Keratinocyte (primary cell): ENCODE data around the gene DCDC2C. TPM values are rescaled to one million over a fixed set of nuclear protein-coding genes. Genes with fewer than 3 reads are reported as not detected.

ENCODE experiments used
- DNase-seq: peaks from one replicate; pipeline ENCODE4 v3.0.0-alpha.2; 2011; ENCODE audit warnings: low read depth, missing footprints, low spot score
- FAIRE-seq: peaks from 2 replicates; lab custom pipeline; 2011; peaks lifted over from hg19 to GRCh38; lab: Jason Lieb, UNC
- H2AFZ ChIP-seq: 2 replicates; pipeline ENCODE4 v1.6.0; 2012; ENCODE audit warnings: low read length, control low read depth, inconsistent platforms; ENCODE audit not compliant: control insufficient read depth
- H3K27ac ChIP-seq: 2 replicates; pipeline ENCODE4 v1.5.1; 2011; ENCODE audit warnings: low read length; ENCODE audit not compliant: control insufficient read depth, insufficient read depth
- H3K27me3 ChIP-seq: 3 replicates; pipeline ENCODE4 v1.6.0; 2011; ENCODE audit warnings: low read length; ENCODE audit not compliant: control insufficient read depth, insufficient read depth; ENCODE audit errors: extremely low read depth
- H3K36me3 ChIP-seq, 2 experiments: 2 replicates in 1 of 2; 3 replicates in 1 of 2; pipeline ENCODE4 v1.5.1; 2011; ENCODE audit warnings: low read length in 2 of 2, mild to moderate bottlenecking in 1 of 2; ENCODE audit not compliant: control insufficient read depth in 2 of 2, insufficient read depth in 2 of 2; ENCODE audit errors: extremely low read depth in 1 of 2
- H3K4me1 ChIP-seq: 3 replicates; pipeline ENCODE4 v1.5.1; 2011; ENCODE audit warnings: low read length; ENCODE audit not compliant: control insufficient read depth, insufficient read depth; ENCODE audit errors: extremely low read depth
- H3K4me2 ChIP-seq: 3 replicates; pipeline ENCODE4 v1.6.0; 2011; ENCODE audit warnings: low read depth, low read length; ENCODE audit not compliant: control insufficient read depth, insufficient read depth; ENCODE audit errors: extremely low read depth
- H3K4me3 ChIP-seq, 3 experiments: fragments of 200-600 bp in 1 of 3; sonication (generic) in 1 of 3; 2 replicates in 2 of 3; 3 replicates in 1 of 3; pipeline ENCODE4 v1.5.1; 2011 to 2016; ENCODE audit warnings: low read length in 3 of 3, mild to moderate bottlenecking in 3 of 3, control low read depth in 2 of 3, inconsistent platforms in 1 of 3, low read depth in 1 of 3, mixed read lengths in 1 of 3, mixed run types in 1 of 3, moderate library complexity in 1 of 3; ENCODE audit not compliant: control insufficient read depth in 2 of 3, insufficient read depth in 2 of 3; ENCODE audit errors: extremely low read depth in 1 of 3
- H3K79me2 ChIP-seq: 2 replicates; pipeline ENCODE4 v1.6.0; 2012; ENCODE audit warnings: low read length; ENCODE audit not compliant: control insufficient read depth, insufficient read depth
- H3K9ac ChIP-seq: 3 replicates; pipeline ENCODE4 v1.6.0; 2011; ENCODE audit warnings: low read length; ENCODE audit not compliant: control insufficient read depth, insufficient read depth; ENCODE audit errors: extremely low read depth
- H3K9me1 ChIP-seq: 3 replicates; pipeline ENCODE4 v1.6.0; 2011; ENCODE audit warnings: low read length; ENCODE audit not compliant: control insufficient read depth, insufficient read depth; ENCODE audit errors: extremely low read depth
- H3K9me3 ChIP-seq: 2 replicates; pipeline ENCODE4 v1.5.1; 2012; ENCODE audit warnings: low read depth, low read length; ENCODE audit not compliant: control insufficient read depth
- H4K20me1 ChIP-seq: 3 replicates; pipeline ENCODE4 v1.6.0; 2011; ENCODE audit warnings: low read length; ENCODE audit not compliant: control insufficient read depth, insufficient read depth; ENCODE audit errors: extremely low read depth
- EZH2 ChIP-seq: IDR thresholded peaks from one replicate; pipeline ENCODE4 v1.6.1; 2012; ENCODE audit warnings: inconsistent platforms, mild to moderate bottlenecking, low read length, moderate library complexity
- dilution Hi-C: fragments of 300-500 bp; cut with MboI; formaldehyde crosslinking; loops from one replicate; pipeline ENCODE4 v1.7.0; 2020; ENCODE audit warnings: low sequenced_read_pairs; ENCODE audit not compliant: extremely low pct_ligation_motif_present
- polyA plus RNA-seq, 5 experiments: library from polyadenylated mRNA; depleted of rRNA in 3 of 5; stranded (reverse) in 3 of 5; stranded (forward) in 1 of 5; unstranded in 1 of 5; fragments of >200 nt; gene quantifications; 1 replicate in 1 of 5; 2 replicates in 3 of 5; 3 replicates in 1 of 5; pipeline versions ENCODE4 v1.2.1 to v1.2.3, GENCODE V29; 2011 to 2012; ENCODE audit warnings: missing spikeins in 2 of 5, low read depth in 1 of 5, low replicate concordance in 1 of 5
- TF ChIP-seq, protein P1 (sequence below), 3 experiments: IDR thresholded peaks in 1 of 3; conservative IDR thresholded peaks in 1 of 3; optimal IDR thresholded peaks in 1 of 3; 2 replicates in 2 of 3; 3 replicates in 1 of 3; pipeline versions ENCODE3 to v1.5.1; 2011; ENCODE audit warnings: low read length in 3 of 3, mild to moderate bottlenecking in 3 of 3, moderate library complexity in 2 of 3, control low read depth in 1 of 3, inconsistent platforms in 1 of 3; ENCODE audit not compliant: insufficient read depth in 2 of 3; ENCODE audit errors: extremely low read depth in 1 of 3

DCDC2C gene
- polyA plus RNA-seq, 1 donor (not counting 4 experiments of a cell fraction or from before 2014, with no cell fraction given), result not detected

DNA sequence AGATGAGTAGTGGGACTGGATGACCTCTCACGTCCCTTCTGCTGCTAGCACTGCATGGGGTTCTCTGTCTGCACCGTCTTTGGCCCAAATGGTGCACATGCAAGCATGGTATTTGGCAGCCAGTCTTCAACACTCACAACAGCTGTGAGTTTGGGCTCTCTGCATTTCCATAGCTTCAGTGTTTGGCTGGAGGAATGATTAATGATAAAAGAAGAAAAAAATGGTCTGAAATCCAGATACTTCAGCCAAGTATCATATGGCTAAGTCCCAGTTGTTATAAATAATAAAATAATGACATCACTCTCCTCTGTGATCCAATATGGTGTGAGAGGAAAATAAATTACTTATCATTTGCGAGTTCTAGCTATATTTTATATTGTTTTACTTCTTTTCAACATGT, 173.3 kb downstream of the DCDC2C start:
- dilution Hi-C loops, result no loop called here
- Histone ChIP-seq H3K4me2 (no peak overlapping the region), H3K9me3 (no peaks in the 10 kb centered on the region), H4K20me1 (no peaks in the 10 kb centered on the region), H3K4me1 (no peaks in the 10 kb centered on the region), H3K27ac (no peak overlapping the region), H3K27me3 (no peaks in the 10 kb centered on the region), H3K36me3 (no peaks in the 10 kb centered on the region), H3K4me3 (no peak overlapping the region), H3K9ac (no peak overlapping the region), H3K79me2 (no peaks in the 10 kb centered on the region), H3K9me1 (no peaks in the 10 kb centered on the region), H2AFZ (no peak overlapping the region)
- no peak for DNase-seq
- TF ChIP-seq EZH2, result no peak
- TF ChIP-seq, protein P1, sequence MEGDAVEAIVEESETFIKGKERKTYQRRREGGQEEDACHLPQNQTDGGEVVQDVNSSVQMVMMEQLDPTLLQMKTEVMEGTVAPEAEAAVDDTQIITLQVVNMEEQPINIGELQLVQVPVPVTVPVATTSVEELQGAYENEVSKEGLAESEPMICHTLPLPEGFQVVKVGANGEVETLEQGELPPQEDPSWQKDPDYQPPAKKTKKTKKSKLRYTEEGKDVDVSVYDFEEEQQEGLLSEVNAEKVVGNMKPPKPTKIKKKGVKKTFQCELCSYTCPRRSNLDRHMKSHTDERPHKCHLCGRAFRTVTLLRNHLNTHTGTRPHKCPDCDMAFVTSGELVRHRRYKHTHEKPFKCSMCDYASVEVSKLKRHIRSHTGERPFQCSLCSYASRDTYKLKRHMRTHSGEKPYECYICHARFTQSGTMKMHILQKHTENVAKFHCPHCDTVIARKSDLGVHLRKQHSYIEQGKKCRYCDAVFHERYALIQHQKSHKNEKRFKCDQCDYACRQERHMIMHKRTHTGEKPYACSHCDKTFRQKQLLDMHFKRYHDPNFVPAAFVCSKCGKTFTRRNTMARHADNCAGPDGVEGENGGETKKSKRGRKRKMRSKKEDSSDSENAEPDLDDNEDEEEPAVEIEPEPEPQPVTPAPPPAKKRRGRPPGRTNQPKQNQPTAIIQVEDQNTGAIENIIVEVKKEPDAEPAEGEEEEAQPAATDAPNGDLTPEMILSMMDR (optimal IDR thresholded peaks at IDR 0.05 in 1 of 3, IDR thresholded peaks at IDR 0.05 in 1 of 3, conservative IDR thresholded peaks at IDR 0.05 in 1 of 3; ENCODE audit: extremely low read depth in 1 of 3, insufficient read depth in 2 of 3, low read length in 3 of 3), result no peak
- FAIRE-seq, result no peak

DNA sequence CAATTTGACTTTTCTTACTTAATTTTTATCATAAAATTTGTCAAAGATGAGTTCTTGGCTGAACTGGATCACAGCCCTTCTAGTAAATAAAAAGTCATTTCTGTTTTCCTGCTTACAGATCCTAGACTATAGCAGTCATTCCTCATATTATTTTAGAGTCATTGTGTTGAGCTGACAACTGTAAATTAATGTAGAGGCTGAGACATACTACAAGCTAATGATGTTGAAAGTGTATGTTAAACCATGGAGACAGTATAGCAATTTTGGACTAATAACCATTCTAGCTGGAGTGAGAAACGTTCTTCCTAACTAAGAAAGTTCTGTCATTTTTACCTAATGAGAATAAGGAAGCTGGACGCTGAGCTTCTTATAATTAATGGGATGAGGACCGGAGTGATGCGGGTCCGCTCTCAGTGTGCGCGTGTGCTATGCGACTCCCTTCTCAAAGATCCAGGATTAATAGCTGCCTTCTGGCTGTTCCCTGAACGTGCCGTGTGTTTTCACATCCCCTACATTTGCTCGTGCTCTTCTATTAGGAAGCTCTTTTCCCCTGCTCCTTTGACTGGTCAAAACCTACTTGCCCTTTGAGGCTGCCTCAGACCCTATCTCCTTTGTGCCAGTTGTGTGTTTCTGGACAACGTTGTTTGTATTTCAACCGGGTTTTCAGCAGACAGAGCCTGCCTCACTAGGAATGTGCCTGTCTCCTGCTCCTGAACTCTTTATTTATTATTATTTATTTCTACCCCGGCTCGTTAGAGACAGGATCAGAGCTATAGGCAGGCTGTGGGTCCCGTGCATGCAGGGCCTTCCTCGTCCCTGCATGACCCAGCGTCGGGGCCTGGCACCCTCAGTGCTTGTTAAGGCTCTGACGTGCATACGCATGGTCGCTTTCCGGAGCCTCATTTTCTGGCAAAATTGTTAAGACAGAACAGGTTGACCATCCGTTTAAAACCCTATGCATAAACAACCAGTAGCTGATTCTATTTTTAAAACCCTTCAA, 182.6 kb downstream of the DCDC2C start:
- H2AFZ ChIP-seq, result no peak overlapping the region
- no peak overlapping the region for H3K9ac ChIP-seq
- H3K36me3 ChIP-seq, result no peaks in the 10 kb centered on the region
- no peaks in the 10 kb centered on the region for H3K79me2 ChIP-seq
- dilution Hi-C loops, result no loop called here
- no peaks in the 10 kb centered on the region for H3K9me1 ChIP-seq
- H3K4me1 ChIP-seq, result no peaks in the 10 kb centered on the region
- H3K27ac ChIP-seq, result no peak overlapping the region
- no peaks in the 10 kb centered on the region for H3K9me3 ChIP-seq
- DNase-seq (no peak), FAIRE-seq (no peak)
- no peak for TF ChIP-seq EZH2
- TF ChIP-seq, protein P1 (optimal IDR thresholded peaks at IDR 0.05 in 1 of 3, IDR thresholded peaks at IDR 0.05 in 1 of 3, conservative IDR thresholded peaks at IDR 0.05 in 1 of 3; ENCODE audit: extremely low read depth in 1 of 3, insufficient read depth in 2 of 3, low read length in 3 of 3), result no peak
- H4K20me1 ChIP-seq, result no peaks in the 10 kb centered on the region
- no peak overlapping the region for H3K4me2 ChIP-seq
- no peaks in the 10 kb centered on the region for H3K27me3 ChIP-seq
- no peak overlapping the region for H3K4me3 ChIP-seq
